ENCODE data around the gene SLC25A21. TPM values are rescaled to one million over a fixed set of nuclear protein-coding genes. Genes with fewer than 3 reads are reported as not detected.

The SLC25A21 gene
- total RNA-seq, 1 experiment from 2014 or later, result 7.1 TPM

DNA sequence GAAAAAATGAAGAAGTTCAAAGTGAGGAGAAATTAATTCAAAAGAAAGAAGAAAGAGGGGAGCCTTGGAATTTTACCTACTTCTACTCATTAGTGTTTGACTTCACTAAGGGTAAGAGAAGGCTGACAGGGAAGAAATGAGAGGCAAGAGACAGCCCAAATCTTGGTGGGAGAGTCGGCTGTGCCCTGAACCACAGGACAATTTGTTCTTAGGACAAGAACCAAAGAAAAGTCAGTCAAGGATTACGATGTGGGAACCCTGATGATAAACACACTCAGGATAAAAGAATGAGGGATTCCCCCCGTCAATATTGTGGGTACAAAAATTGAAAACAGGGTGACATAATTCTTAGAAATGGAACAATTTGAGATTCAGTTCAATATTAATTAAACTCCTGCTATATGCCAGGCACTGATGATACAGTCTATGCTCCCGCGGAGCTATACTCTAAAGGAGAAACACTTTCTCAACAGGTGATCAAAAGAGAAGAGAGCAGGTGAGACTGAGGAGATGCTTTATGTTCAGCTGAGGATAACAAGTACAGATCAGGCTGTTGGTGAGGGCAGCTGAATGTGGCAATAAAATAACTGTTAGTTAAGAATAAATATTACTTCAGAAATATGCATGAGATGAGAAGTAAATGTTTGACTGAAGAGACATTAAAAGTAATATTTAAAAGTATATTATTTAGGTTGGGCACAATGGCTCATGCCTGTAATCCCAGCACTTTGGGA is 175.4 kb downstream of the SLC25A21 start:
- no peaks in the 10 kb centered on the region for H3K27me3 ChIP-seq (ENCODE audit: insufficient read depth, low read length)
- H2AFZ ChIP-seq (ENCODE audit: low read length), result no peak overlapping the region
- H3K4me1 ChIP-seq (ENCODE audit: insufficient read depth, low read length), result no peaks in the 10 kb centered on the region; the same call in 1 of the 2 replicates
- no peak overlapping the region for H3K18ac ChIP-seq (ENCODE audit: insufficient read length, low read depth, low read length)
- H3K36me3 Mint-ChIP-seq (ENCODE audit: insufficient read depth in 1 of 3, low read depth in 3 of 3), result no peaks in the 10 kb centered on the region
- no peak overlapping the region for H2BK5ac ChIP-seq (ENCODE audit: insufficient read length, low read length)
- H4K5ac ChIP-seq (ENCODE audit: insufficient read length, low read depth, low read length), result no peak overlapping the region
- no peak overlapping the region for H3K23ac ChIP-seq (ENCODE audit: insufficient read length, low read depth, low read length)
- no peak overlapping the region for H3K27ac ChIP-seq (ENCODE audit: insufficient read length, low read depth, low read length)
- H3K14ac ChIP-seq (ENCODE audit: insufficient read depth, low read length), result no peak overlapping the region
- H4K8ac ChIP-seq (replicated peaks; ENCODE audit: insufficient read length, low read depth, low read length), result no peak overlapping the region
- no peak overlapping the region for H3K9ac ChIP-seq (ENCODE audit: extremely low read depth, insufficient read length, low read length)
- H2BK20ac ChIP-seq (ENCODE audit: low read depth, low read length, poor library complexity, severe bottlenecking), result no peak overlapping the region
- no peak overlapping the region for H2BK15ac ChIP-seq (ENCODE audit: low read depth, low read length)
- H3K23me2 ChIP-seq (ENCODE audit: insufficient read length, low read depth, low read length, poor library complexity, severe bottlenecking), result no peaks in the 10 kb centered on the region
- H2AK5ac ChIP-seq (ENCODE audit: insufficient read length, low read length), result no peak overlapping the region
- H3K9me3 ChIP-seq (ENCODE audit: control insufficient read depth, low read depth, low read length), result no peaks in the 10 kb centered on the region
- no peak overlapping the region for H4K91ac ChIP-seq (ENCODE audit: insufficient read length, low read depth, low read length)
- no peak overlapping the region for H3K4ac ChIP-seq (ENCODE audit: low read depth, low read length)
- no peak for TF ChIP-seq CTCF (conservative IDR thresholded peaks at IDR 0.05)
- no peaks in the 10 kb centered on the region for H3K4me1 Mint-ChIP-seq
- no peak overlapping the region for H3K4me2 ChIP-seq (ENCODE audit: insufficient read depth, insufficient read length, low read length)
- H3K27me3 Mint-ChIP-seq (ENCODE audit: low read depth), result no peaks in the 10 kb centered on the region
- H4K20me1 ChIP-seq (ENCODE audit: control insufficient read depth, insufficient read depth, insufficient read length), result no peaks in the 10 kb centered on the region
- H3K56ac ChIP-seq (ENCODE audit: insufficient read length, low read depth, low read length), result no peak overlapping the region
- no peak overlapping the region for H2BK120ac ChIP-seq (ENCODE audit: low read depth, low read length, poor library complexity, severe bottlenecking)
- H3K79me1 ChIP-seq (ENCODE audit: insufficient read depth, low read depth, low read length, poor library complexity, severe bottlenecking), result no peaks in the 10 kb centered on the region
- H3T11ph ChIP-seq (ENCODE audit: low read length), result no peak overlapping the region
- H3K79me2 ChIP-seq (ENCODE audit: insufficient read depth, low read length), result no peaks in the 10 kb centered on the region
- no CpG with 5 or more reads among the region's 5 CpGs for WGBS (ENCODE audit: extremely low coverage, insufficient read length, low lambda C conversion rate)
- no peak overlapping the region for H3K4me3 Mint-ChIP-seq
- H3K9me3 Mint-ChIP-seq, result no peaks in the 10 kb centered on the region
- H2BK12ac ChIP-seq (ENCODE audit: insufficient read length, low read depth, low read length), result no peak overlapping the region
- DNase-seq, result no peak
- H3K27ac Mint-ChIP-seq, result no peak overlapping the region

Data from H9 (cell line).